GM18505 (cell line): ENCODE results near the gene SMG9.
"Not testable (repeated sequence)": the region's sequence is repeated elsewhere in the genome, so short reads cannot be mapped to it uniquely, and the experiment has no call there.

ENCODE experiments used
- ATAC-seq: cut with Tn5 transposase; IDR thresholded peaks from one replicate; pipeline ENCODE4 v1.9.1; 2021; ENCODE audit not compliant: unreplicated experiment
- POLR2A ChIP-seq: IDR thresholded peaks from 4 replicates; pipeline ENCODE4 v1.6.1; 2011; ENCODE audit warnings: borderline replicate concordance; ENCODE audit not compliant: insufficient read depth, insufficient read length; ENCODE audit errors: extremely low read depth

The SMG9 gene

GRCh38 chr19:43692385-43692784, 62.4 kb downstream of the SMG9 start:
- TF ChIP-seq POLR2A, result no peak
- no peak for ATAC-seq

GRCh38 chr19:43691755-43692154, 63.0 kb downstream of the SMG9 start:
- no peak for TF ChIP-seq POLR2A
- ATAC-seq, result no peak

- TF ChIP-seq POLR2A, result no peak
- no peak for ATAC-seq
Measured at GRCh38 chr19:43690890-43691289, 63.9 kb downstream of the SMG9 start.

GRCh38 chr19:43690444-43690843, 64.3 kb downstream of the SMG9 start:
- TF ChIP-seq POLR2A, result no peak
- ATAC-seq, result no peak

GRCh38 chr19:43688059-43688701, 66.6 kb downstream of the SMG9 start:
- TF ChIP-seq POLR2A, result no peak
- no peak for ATAC-seq

- no peak for ATAC-seq
- TF ChIP-seq POLR2A, result no peak
Measured at GRCh38 chr19:43687660-43687997, 67.1 kb downstream of the SMG9 start.

- no peak for ATAC-seq
- no peak for TF ChIP-seq POLR2A
Measured at GRCh38 chr19:43684326-43684725, 70.4 kb downstream of the SMG9 start.

GRCh38 chr19:43683905-43684304, 70.9 kb downstream of the SMG9 start:
- TF ChIP-seq POLR2A, result no peak
- no peak for ATAC-seq

- no peak for TF ChIP-seq POLR2A
- ATAC-seq, result no peak
Measured at GRCh38 chr19:43682824-43683661, 71.7 kb downstream of the SMG9 start.

GRCh38 chr19:43682269-43682668, 72.5 kb downstream of the SMG9 start:
- not testable (repeated sequence) for ATAC-seq

- no peak for TF ChIP-seq POLR2A
- no peak for ATAC-seq
Measured at GRCh38 chr19:43681821-43682220, 72.9 kb downstream of the SMG9 start.

- no peak for ATAC-seq
- no peak for TF ChIP-seq POLR2A
Measured at GRCh38 chr19:43678512-43679261, 76.1 kb downstream of the SMG9 start.
